Esophagus squamous epithelium (tissue), 5 donors: ENCODE measurements around the gene DRAM2. TPM values are rescaled to one million over a fixed set of nuclear protein-coding genes. Genes with fewer than 3 reads are reported as not detected.

Source experiments
- DNase-seq: peaks from one replicate; lab custom pipeline; 2025; lab: John Stamatoyannopoulos, UW
- H3K27ac ChIP-seq, 4 donors: fragments of 200-600 bp; sonication (generic); one replicate each; pipeline ENCODE4 v1.5.1; 2016 to 2019; ENCODE audit warnings: mild to moderate bottlenecking in 1 of 4
- H3K27me3 ChIP-seq, 4 donors: fragments of 200-600 bp; sonication (generic); 1 replicate in 3 of 4; 2 replicates in 1 of 4; pipeline versions ENCODE4 v1.5.1 to v1.6.0; 2017 to 2021; ENCODE audit warnings: antibody characterized with exemption in 1 of 4
- H3K36me3 ChIP-seq, 3 donors: fragments of 200-600 bp; sonication (generic); one replicate each; pipeline ENCODE4 v1.5.1; 2016 to 2019
- H3K4me1 ChIP-seq, 3 donors: fragments of 200-600 bp; sonication (generic); one replicate each; pipeline ENCODE4 v1.5.1; 2017 to 2019
- H3K4me3 ChIP-seq, 4 donors: fragments of 200-600 bp; sonication (generic); 1 replicate in 3 of 4; 2 replicates in 1 of 4; pipeline ENCODE4 v1.5.1; 2016 to 2019; ENCODE audit warnings: mild to moderate bottlenecking in 2 of 4, moderate library complexity in 1 of 4
- H3K9me3 ChIP-seq, 3 donors: fragments of 200-600 bp; sonication (generic); one replicate each; pipeline ENCODE4 v1.5.1; 2016 to 2019
- POLR2A ChIP-seq, 4 donors: fragments of 450-650 bp; IDR thresholded peaks; one replicate each; pipeline ENCODE4 v1.6.1; 2017; ENCODE audit warnings: antibody characterized with exemption in 4 of 4, mild to moderate bottlenecking in 4 of 4, moderate library complexity in 3 of 4
- WGBS, 2 donors: methylation state at CpG; one replicate each; pipeline ENCODE4 v1.1.5; 2018; 5-methylcytosine and 5-hydroxymethylcytosine counted together
- intact Hi-C: fragments of 100-400 bp; cut with DNase I; formaldehyde crosslinking; loops from one replicate; pipeline ENCODE4 v1.15.0; 2022
- total RNA-seq, 4 donors: library from RNA; depleted of rRNA; stranded (reverse); fragments of >200 nt; gene quantifications; one replicate each; pipeline ENCODE4 v1.1.0, GENCODE V29; 2016
- TF ChIP-seq, protein P1 (sequence below), 6 experiments: fragments of 450-650 bp in 4 of 6; fragments of 200-600 bp in 2 of 6; sonication (generic) in 2 of 6; IDR thresholded peaks; one replicate each; pipeline ENCODE4 v1.5.1; 2016 to 2019; ENCODE audit warnings: antibody characterized with exemption in 6 of 6, mild to moderate bottlenecking in 4 of 6, moderate library complexity in 4 of 6
- donor health status: DM: yes; HTN: yes; CAD: no.

DRAM2 gene
- total RNA-seq, 4 donors from 2014 or later = 15.4 to 53.6 (median 26.9) TPM

DNA sequence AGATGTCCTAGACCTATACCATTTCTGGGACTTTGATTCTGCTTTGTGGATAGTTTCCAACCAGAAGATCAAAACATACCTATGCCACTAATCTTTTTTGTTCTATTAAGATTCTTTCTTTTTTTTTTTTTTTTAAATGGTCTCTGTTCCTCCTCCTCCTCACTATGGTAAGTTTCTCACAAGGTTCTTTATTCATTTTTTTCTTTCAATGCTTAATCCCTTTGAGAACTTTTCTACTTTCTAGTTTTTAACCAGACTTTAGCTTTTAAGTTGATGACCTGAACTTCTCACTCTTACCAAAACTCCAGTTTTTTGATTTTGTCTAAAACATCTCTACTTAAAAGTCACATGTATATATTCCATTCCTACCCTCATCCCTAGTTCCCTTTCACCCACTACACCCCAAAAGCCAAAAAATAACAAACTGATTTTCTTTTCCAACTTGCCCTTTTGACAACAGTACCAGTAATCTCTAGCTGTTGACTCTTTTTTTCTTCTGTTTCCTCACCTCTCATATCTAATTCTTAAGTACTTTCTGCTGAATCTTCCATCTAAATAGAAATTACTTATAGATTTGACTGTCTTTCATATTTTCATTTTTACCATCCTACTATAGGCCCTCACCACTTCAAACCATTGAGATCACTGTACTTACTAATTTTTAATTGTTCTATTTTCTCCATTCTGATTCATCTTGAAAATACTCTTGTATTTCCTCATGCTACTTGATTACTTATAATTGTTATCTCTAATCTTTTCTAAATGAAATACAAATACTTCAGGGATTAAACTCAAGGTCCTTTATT, 6.3 kb upstream of the DRAM2 start:
- H3K4me1 ChIP-seq = peaks cover 0 to 41% (median 17%) of the 10 kb centered on the region in 3 donors
- no peak overlapping the region for H3K27ac ChIP-seq
- intact Hi-C loops = loop anchor here (10.0 kb wide), 1 partner anchor 49 kb away; no protein-coding TSS in a partner anchor
- TF ChIP-seq, protein P1, sequence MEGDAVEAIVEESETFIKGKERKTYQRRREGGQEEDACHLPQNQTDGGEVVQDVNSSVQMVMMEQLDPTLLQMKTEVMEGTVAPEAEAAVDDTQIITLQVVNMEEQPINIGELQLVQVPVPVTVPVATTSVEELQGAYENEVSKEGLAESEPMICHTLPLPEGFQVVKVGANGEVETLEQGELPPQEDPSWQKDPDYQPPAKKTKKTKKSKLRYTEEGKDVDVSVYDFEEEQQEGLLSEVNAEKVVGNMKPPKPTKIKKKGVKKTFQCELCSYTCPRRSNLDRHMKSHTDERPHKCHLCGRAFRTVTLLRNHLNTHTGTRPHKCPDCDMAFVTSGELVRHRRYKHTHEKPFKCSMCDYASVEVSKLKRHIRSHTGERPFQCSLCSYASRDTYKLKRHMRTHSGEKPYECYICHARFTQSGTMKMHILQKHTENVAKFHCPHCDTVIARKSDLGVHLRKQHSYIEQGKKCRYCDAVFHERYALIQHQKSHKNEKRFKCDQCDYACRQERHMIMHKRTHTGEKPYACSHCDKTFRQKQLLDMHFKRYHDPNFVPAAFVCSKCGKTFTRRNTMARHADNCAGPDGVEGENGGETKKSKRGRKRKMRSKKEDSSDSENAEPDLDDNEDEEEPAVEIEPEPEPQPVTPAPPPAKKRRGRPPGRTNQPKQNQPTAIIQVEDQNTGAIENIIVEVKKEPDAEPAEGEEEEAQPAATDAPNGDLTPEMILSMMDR (IDR thresholded peaks at IDR 0.05) = no peak
- no peak for TF ChIP-seq POLR2A (IDR thresholded peaks at IDR 0.05)
- no peak for DNase-seq
- no peaks in the 10 kb centered on the region for H3K27me3 ChIP-seq
- H3K4me3 ChIP-seq = no peak overlapping the region
- H3K9me3 ChIP-seq = no peaks in the 10 kb centered on the region
- H3K36me3 ChIP-seq = peaks cover 0 to 38% (median 5%) of the 10 kb centered on the region in 3 donors

DNA sequence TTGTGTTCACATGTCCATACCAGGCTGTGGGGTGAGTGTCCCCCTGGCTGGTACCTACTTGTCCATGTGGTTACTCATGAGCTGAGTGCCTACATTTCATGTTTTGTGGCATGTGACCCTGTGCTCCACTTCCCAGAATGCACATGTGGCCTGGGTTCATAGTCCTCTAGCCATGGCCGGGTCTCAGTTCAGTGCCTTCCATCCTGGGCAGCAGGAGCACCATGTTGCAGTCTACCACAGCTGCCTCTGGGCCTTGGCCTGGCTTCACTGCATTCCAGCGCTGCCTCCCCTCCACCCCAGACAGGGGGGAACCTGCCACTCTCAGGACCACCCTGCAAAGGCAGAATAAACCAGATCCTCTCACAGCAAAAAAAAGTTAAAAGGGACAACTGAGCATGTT, 5.6 kb upstream of the DRAM2 start:
- intact Hi-C loops = loop anchor here (10.0 kb wide), 1 partner anchor 49 kb away; no protein-coding TSS in a partner anchor
- H3K4me1 ChIP-seq = peaks cover 0 to 47% (median 19%) of the 10 kb centered on the region in 3 donors

DNA sequence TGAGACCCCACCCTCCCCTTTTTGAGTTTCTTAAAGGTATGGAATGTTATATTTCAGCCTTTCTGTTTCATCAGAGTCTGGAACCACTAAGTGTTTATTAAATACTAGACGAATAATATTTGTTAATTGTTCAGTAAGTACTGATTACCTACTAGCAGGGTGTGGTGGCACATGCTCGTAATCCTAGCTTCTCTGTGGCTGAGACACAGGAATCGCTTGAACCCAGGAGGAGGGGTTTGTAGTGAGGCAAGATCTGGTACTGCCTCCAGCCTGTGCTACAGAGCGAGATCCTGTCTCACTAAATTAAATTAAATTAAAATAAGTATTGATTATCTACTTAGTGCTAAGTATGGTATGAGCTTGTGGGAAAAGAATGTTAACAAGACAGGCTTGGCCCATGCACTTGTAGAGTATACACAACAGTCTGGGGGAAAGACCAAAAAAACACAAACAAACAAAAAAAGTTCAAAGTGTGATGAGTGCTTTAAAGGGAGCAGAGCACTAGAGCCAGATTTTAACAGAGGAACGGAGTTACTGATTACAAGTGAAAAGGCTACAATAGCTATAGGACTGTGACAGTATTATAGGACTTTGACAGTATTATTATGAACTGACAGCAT, 2.6 kb upstream of the DRAM2 start:
- Histone ChIP-seq H3K4me1 (peaks cover 3 to 61% (median 32%) of the 10 kb centered on the region in 3 donors), H3K27ac (no peak overlapping the region), H3K36me3 (peaks cover 0 to under 1% (median 0%) of the 10 kb centered on the region in 3 donors), H3K27me3 (no peaks in the 10 kb centered on the region), H3K9me3 (no peaks in the 10 kb centered on the region), H3K4me3 (peak overlapping the region in 1 of 4 donors; percentile 97)
- no peak for TF ChIP-seq POLR2A (IDR thresholded peaks at IDR 0.05)
- TF ChIP-seq, protein P1 (IDR thresholded peaks at IDR 0.05) = no peak
- 54 to 58% methylated on average over 5 of the region's 5 CpGs for WGBS, 2 donors
- DNase-seq = no peak
- intact Hi-C loops = loop anchor here (10.0 kb wide), 1 partner anchor 52 kb away; no protein-coding TSS in a partner anchor

More for the DNA sequence above, 5.6 kb upstream of the DRAM2 start:
- TF ChIP-seq, protein P1 (IDR thresholded peaks at IDR 0.05) = no peak
- TF ChIP-seq POLR2A (IDR thresholded peaks at IDR 0.05) = no peak
- H3K4me3 ChIP-seq = no peak overlapping the region
- H3K27me3 ChIP-seq = no peaks in the 10 kb centered on the region
- WGBS, 2 donors = 80 to 100% methylated on average over 1 of the region's 2 CpGs
- peaks cover 0 to 32% (median 5%) of the 10 kb centered on the region in 3 donors for H3K36me3 ChIP-seq
- H3K9me3 ChIP-seq = no peaks in the 10 kb centered on the region
- no peak for DNase-seq
- no peak overlapping the region for H3K27ac ChIP-seq

DNA sequence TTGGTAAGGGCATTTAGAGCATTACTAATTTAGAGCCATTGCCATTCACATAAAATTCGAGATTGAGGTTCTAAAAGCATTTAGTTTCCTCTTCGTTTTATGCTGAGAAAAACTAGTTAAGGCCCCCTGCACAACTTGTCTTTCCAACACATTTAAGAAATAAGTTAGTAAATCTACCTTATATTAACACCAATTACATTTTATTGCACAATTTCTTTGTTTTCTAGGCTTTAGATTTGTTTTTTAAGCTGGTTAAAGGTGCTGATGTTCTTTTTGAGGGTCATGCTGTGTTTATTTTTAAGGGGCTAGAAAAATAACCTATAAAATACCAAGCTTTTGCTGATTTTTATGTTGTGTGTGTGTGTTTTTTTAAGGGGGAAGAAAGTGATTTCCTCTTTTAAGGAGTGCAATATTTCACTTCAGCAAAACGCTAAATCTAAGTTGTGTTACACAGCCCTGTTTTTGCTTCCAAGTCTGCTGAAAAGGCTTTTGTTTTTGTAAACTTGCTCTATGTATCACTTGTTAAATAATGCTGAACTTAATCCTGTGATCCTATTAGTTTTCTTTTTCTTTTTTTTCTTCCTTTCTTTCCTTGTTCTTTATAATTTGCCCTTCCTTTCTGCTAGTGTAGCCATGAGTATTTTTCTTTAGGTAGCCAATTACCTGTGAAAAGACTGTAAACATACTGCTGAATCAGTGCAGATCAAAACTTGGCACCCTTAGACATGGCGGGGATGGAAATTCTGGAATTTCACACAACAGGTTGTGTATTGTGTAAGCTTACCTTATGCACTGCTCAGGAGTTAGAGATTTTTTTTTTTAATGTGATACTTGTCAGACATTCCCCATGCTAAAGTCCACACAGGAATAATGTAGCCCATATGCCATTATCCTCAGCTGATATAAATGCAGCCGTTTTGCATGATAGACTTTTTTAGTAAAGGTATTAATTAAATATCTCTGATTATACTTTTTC, 1.6 kb upstream of the DRAM2 start:
- peak overlapping the region in 2 of 4 donors; percentile 3 to 99 for H3K27ac ChIP-seq

More for the DNA sequence above, 1.6 kb upstream of the DRAM2 start:
- Histone ChIP-seq H3K4me1 (peaks cover 3 to 61% (median 32%) of the 10 kb centered on the region in 3 donors), H3K27me3 (no peaks in the 10 kb centered on the region), H3K4me3 (peak overlapping the region in 3 of 4 donors; percentile 84 to 97 (median 97)), H3K36me3 (peaks cover 0 to 6% (median 0%) of the 10 kb centered on the region in 3 donors), H3K9me3 (no peaks in the 10 kb centered on the region)
- DNase-seq = no peak
- intact Hi-C loops = loop anchor here (10.0 kb wide), 1 partner anchor 53 kb away; no protein-coding TSS in a partner anchor
- WGBS, 2 donors = 21 to 22% methylated on average over 5 of the region's 5 CpGs
- TF ChIP-seq, protein P1 (IDR thresholded peaks at IDR 0.05) = no peak
- no peak for TF ChIP-seq POLR2A (IDR thresholded peaks at IDR 0.05)
